GM19238 (cell line): ENCODE measurements around the gene ABCA8.

ENCODE experiments used
- DNase-seq: peaks from one replicate; pipeline ENCODE4 v3.0.0; 2011; ENCODE audit warnings: low spot score; ENCODE audit not compliant: insufficient read length

The ABCA8 gene

GRCh38 chr17:68942389-68942788 is 12.8 kb downstream of the ABCA8 start:
- DNase-seq: no peak

DNA sequence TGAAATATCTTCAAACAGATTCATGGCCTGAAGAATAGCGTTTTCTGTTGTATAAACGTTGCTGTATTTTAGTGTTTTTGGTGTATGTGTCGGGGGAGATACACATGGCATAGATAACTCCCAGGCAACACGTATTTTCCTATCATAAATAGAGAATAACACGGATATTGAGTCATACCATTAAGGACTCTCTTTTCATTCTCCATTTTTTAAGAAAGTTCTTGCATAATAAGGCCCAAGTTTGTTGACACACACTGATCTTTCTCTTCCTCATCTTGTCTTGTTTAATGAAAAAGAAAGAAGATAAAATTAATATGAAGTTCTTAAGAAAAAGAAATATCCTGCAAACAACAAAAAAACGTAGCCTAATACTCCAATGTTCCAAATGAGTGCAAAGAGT is 13.4 kb downstream of the ABCA8 start:
- DNase-seq: no peak

GRCh38 chr17:68939195-68939594 is 16.0 kb downstream of the ABCA8 start:
- DNase-seq: no peak

- no peak for DNase-seq
Measured at GRCh38 chr17:68937890-68938514, 17.2 kb downstream of the ABCA8 start.

DNA sequence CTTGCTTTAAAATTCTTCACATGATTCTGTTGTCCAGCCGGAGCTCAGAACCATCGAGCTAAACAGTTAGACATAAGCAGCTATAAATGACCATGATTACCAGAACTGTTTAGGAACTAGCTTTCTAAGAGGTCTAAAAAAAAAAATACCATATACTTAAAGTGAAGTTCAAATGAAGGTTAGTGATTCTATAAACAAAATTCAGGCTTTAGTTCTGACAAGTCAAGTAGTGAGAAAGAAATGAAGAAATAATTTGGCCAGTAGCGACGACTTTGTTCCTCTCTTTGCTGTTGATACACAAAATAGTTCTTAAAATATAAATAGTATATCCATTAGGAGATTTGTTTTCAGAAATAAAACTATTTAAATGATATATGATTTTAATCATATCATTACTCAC is 27.7 kb downstream of the ABCA8 start:
- DNase-seq: no peak

- DNase-seq: no peak
Measured at GRCh38 chr17:68924793-68925720, 30.1 kb downstream of the ABCA8 start.

DNA sequence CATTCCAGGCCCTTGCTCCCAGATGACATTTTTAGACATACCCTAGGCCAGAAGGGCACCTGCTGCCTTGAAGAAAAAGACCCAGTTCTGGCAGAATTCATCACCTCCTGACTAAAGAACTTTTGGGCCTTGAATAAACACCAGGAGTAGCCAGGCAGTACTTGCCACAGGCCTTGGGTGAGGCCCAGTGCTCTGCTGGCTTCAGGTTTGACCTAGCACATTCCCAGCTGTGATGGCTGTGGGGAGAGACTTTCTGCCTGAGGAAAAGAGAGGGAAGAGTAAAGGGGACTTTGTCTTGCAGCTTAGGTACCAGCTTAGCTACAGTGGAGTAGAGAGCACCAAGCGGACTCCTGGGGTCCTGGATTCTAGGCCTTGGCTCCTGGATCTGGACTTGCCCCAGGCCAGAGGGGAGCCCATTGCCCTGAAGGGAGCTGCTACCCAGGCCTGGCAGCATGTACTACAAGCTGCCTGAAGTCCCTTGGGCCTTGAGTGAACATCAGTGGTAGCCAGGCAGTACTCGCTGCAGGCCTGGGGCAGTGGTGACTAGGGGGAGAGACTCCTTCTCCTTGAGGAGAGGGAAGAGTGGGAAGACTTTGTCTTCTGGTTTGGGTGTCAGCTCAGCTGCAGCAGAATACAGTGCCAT is 44.3 kb downstream of the ABCA8 start:
- no peak for DNase-seq

DNA sequence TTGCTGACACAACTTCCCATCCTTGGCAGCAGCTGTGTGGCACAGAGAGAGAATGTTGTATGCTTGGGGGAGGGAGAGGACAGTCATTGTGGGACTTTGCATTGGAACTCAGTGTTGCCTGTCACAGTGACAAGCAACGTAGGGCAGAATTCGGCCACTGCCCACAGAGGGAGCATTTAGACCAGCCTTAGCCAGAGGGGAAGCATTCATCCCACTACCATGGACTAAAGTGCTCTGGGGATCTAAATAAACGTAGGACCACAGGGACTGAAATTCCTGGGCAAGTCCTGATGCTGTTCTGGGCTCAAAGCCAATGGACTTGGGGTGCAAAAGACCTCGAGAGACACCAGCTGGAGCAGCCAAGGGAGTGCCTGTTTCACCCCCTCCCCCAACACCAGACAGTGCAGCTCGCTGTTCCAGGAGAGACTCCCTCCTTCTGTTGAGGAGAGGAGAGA is 44.9 kb downstream of the ABCA8 start:
- no peak for DNase-seq

- DNase-seq: no peak
Measured at GRCh38 chr17:68909066-68909465, 46.1 kb downstream of the ABCA8 start.

DNA sequence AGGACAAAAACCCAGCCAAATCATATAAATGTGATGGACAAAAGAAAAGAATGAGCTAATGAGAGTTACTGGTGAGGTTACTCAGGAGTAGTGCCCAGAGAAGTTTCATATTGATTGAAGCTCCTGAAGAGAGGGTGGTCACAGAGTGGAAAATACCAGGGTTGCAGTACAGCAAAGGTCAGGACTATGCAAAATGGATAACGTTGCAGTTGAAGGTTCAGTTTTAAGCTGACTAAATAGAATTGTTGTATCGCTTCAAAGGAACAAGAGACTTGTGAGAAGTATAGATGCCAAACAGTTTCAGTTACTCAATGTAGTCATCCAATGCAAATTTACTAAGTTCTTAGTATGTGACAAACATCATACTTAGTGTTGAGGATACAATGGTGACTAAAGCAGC is 47.1 kb downstream of the ABCA8 start:
- DNase-seq: no peak

- no peak for DNase-seq
Measured at GRCh38 chr17:68906638-68907037, 48.6 kb downstream of the ABCA8 start.

DNA sequence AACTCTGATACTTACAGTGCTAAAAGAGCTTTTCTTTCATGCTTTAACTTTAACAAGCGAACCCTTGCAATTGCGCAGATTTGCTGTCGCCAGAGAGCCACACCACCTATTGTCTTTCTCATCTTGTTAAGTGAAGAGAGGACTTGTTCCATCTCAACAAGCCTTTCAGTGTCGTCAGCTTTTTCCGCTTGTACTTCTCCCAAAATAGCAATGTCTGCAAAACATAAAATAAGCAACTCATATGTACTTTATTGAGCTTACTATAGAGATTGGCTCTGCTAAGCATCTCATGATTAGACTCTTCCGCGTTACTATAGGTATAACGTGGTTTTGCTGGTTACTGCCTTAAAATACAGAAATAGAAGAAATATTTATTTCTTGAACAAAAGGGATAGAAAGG is 51.9 kb downstream of the ABCA8 start:
- no peak for DNase-seq

DNA sequence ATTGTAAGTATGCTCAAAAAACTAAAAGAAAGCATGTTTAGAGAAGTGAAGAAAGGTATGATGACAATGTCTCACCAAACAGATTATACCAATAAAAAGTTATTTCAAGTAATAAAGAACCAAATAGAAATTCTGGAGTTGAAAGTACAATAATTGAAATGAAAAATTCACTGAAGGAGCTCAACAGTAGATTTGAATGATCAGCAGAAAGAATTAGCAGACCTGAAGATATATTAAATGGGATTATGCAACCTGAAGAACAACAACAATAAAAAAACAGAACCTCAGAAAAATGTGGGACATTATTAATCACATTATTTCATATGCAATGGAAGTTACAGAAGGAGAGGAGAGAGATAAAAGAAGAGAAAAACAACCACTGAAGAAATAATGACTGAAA is 57.6 kb downstream of the ABCA8 start:
- no peak for DNase-seq

GRCh38 chr17:68892658-68893057 is 62.5 kb downstream of the ABCA8 start:
- no peak for DNase-seq

GRCh38 chr17:68892193-68892592 is 63.0 kb downstream of the ABCA8 start:
- no peak for DNase-seq

DNA sequence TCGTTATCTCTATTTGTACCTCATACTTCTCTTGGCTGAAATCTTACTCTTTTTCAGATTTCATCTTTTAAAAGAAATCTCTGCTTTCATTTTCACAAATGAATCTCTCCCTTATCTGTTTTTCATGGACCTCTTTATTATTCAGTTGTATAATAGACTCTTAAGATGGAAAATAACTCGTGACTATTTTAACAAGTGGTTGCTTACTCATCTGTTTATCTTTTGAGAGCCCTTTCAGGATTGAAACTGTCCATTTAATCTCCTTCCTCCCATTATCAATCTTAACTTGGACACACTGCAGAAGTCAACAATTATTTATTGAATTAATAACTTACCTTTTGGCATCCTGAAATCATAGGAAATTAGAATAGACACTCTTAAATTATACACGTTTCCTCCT is 68.8 kb downstream of the ABCA8 start:
- no peak for DNase-seq

- DNase-seq: no peak
Measured at GRCh38 chr17:68884888-68885287, 70.3 kb downstream of the ABCA8 start.

DNA sequence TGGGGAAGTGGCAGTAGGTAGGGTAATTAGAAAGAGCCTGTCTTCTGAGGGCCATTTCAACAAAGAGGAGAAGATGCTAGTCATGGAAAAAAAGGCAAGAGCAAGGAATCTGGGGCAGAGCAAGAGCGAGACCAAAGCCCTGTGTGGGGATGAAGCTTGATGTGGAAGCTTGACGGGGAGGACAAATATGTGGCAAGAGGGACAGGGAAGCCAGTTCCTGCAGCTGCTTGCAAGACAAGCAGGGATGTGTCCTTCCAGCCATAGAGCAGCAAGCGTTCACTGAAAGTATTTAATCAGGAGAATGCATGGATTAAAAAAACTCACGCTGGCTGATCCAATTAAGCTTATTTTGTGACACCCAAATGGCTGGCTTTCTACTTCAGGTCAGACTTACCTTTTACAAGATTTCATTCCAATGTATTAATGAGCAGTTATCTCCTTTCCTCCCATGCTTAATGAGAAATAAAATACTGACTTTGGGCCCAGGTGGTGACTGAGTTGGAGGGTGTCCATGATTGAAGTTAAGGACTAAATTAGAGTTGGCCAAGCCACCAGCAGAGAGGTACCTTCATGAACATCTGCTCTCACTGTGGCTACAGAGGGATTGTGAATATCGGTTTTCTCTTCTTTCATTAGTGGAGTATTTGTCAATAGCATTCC is 76.8 kb downstream of the ABCA8 start:
- no peak for DNase-seq

DNA sequence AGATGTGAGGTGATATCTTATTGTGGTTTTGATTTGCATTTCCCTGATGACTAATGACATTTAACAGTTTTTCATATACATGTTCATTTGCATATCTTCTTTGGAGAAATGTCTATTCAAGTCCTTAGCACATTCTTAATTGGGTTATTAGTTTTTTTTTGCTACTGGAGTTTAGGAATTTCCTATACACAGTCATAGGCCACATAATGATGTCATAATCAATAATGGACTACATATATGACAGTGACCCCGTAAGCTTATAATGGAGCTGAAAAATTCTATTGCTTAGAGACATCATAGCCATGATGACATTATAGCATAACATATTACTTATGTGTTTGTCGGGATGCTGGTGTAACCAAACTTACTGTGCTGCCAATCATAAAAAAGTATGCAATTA is 83.7 kb downstream of the ABCA8 start:
- DNase-seq: no peak

GRCh38 chr17:68870976-68871375 is 84.2 kb downstream of the ABCA8 start:
- no peak for DNase-seq

GRCh38 chr17:68870161-68870826 is 84.9 kb downstream of the ABCA8 start:
- no peak for DNase-seq
